ENCODE results near the gene ZNF335.
"Not testable (repeated sequence)": the region's sequence is repeated elsewhere in the genome, so short reads cannot be mapped to it uniquely, and the experiment has no call there.

Gene ZNF335

DNA sequence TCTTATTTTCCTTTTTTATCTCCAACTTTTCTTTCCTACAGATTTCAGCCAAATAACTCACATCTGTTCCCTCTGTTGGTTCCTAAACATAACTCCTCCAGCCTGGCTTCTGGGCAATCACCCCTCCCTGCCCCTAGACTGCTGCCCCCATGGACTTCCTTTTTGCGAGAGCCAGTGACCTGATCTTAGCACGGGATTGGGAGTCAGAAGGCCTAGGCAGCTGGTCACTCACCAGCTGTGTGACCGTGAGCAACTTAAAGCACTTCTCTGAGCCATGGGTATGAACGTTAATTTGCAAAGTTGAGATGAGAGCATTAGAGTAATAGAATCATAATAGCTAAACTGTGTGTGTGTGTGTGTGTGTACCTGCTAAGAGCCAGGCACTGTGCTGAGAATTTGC is 32.2 kb upstream of the ZNF335 start:
- no peak for DNase-seq (ENCODE audit: low read depth in 2 of 2)

DNA sequence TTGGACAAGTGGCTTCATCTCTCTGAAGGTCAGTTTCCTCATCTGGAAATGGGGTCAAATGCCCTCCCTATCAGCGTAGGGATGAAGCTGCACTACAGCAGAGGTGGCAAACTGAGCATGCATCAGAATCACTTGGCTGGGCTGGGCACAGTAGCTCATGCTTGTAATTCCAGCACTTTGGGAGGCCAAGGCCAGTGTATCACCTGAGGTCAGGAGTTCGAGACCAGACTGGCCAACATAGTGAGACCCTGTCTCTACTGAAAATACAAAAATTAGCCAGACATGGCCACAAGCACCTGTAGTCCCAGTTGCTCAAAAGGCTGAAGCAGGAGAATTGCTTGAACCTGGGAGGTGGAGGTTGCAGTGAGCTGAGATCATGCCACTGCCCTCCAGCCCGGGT is 30.0 kb upstream of the ZNF335 start:
- DNase-seq (ENCODE audit: low read depth in 2 of 2) = no peak

DNA sequence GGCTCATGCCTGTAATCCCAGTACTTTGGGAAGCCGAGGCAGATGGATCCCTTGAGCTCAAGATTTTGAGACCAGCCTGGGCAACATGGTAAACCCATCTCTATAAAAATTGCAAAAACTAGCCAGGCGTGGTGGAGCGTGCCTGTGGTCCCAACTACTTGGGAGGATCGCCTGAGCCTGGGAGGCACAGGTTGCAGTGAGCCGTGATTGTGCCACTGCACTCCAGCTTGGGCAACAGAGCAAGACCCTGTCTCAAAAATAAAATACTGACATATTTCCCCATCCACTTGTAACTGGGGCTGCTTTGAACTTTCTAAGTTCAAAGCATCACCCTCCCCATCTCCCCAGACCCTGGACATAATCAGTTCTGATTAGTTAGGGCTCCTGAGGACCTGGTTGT is 29.5 kb upstream of the ZNF335 start:
- no peak for DNase-seq (ENCODE audit: low read depth in 2 of 2)

DNA sequence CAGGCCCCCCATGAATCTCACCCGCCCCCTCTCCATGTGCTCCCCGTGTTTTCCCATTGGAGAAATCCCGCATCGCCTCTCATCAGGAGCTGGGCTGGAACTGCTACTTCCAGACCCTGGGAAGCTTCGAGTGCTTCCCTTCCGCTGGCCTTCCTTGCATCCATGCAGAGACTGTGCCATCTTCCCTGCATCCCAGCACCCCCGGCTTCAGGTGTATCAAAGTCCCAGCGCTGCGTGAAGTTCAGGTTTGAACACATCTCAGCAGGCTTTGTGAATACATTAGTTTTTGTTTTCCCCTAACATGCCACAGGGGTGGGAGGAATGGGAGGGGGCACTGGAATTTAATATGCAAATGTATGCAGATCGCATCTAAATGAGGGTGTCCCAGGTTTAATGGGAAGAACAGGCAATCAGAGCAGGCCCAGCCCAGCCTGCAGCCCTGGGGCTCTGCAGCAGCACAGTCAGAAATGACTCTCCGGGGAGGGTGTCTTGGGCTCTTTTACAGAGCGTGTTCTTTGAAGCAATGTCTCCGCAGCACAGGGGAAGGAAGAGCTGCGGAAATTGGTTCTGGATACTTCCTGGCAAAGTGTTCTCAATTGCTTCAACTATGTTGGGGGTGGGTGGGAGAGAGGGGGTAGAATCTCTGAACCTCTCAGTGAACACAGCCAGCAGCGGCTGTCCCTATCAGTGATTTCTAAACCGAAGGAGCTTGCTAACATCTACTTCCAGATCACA is 28.4 kb upstream of the ZNF335 start:
- no peak for DNase-seq (ENCODE audit: low read depth in 2 of 2)

DNA sequence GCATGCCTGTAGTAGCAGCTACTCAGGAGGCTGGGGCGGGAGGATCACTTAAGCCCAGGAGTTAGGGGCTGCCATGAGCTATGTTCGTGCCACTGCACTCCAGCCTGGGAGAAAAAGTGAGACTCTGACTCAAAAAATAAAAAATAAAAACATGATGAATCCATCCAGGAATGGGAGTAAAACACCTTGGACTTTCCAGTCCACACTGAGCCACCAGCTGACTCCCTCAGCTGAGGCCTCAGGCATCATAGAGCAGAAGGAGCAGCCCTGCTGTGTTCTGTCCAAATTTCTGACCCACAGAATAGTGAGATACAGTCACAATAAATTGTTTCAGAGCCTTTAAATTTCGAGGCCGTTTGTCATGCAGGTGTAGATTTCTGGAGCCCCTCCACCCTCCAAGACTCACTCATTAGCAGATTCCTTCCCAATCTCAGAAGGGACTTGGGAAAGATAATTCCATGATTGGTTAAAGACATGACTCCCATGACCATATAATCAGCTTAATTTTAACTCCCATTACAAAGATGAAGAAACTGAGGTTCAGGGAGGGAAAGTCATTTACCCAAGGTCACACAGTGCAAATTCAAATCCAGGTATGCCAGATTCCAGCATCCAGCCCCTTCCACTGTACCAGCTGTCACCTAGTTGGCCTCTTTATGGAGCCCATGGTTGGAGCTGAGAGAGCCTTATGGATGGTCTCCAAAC is 27.7 kb upstream of the ZNF335 start:
- DNase-seq (ENCODE audit: low read depth in 2 of 2) = no peak

DNA sequence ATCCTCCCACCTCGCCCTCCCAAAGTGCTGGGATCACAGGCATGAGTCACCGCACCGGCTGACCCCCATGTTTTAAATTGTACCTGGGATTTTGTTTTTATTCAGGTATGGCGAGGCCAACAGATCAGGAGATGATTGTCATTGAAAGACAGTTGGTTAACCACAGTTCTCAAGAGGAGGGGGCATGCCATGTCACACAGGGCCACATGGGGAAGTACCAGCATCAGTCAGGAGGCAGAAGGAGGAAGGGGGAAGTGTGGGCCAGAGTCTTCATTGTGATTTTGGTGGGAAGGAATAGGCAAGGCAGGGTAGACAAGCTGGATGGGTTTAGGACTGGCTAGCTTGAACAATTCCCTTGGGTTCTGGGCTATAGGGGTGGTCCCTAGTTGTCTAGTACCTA is 26.8 kb upstream of the ZNF335 start:
- DNase-seq (ENCODE audit: low read depth in 2 of 2) = no peak

DNA sequence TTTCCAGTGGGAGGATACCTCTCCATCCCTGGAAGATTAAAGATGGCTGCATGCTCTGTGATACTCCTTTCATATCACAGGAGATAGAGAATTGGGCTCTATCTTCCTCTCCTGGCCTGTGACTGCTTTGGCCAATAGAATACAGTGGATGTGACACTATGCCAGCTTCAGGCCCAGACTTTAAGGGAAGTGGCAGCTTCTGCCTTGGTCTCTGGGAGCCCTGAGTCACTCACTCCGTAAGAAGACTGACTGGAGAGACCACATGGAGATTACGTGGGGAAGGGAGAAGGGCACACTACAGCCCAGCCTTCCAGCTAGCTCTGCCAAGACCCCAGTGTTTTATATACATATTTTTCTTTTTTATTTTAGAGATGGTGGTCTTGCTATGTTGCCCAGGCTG is 26.3 kb upstream of the ZNF335 start:
- no peak for DNase-seq (ENCODE audit: low read depth in 2 of 2)

DNA sequence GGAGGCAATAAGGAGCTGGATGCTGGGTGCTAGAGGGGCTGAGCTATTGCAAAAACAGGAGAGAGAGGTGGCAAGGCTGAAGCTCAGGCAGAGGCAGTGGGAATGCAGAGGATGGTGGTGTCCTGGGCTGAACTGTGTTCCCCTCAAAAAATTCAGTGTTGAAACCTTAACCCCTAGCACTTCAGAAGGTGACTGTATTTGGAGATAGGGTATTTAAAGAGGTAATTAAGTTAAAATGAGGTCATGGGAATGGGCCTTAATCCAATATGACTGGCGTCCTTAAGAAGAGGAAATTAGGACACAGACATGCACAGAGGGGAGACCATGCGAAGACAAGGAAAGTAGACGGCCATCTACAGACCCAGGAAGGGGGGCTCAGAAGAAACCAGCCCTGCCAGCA is 25.2 kb upstream of the ZNF335 start:
- no peak for DNase-seq (ENCODE audit: low read depth in 2 of 2)

DNA sequence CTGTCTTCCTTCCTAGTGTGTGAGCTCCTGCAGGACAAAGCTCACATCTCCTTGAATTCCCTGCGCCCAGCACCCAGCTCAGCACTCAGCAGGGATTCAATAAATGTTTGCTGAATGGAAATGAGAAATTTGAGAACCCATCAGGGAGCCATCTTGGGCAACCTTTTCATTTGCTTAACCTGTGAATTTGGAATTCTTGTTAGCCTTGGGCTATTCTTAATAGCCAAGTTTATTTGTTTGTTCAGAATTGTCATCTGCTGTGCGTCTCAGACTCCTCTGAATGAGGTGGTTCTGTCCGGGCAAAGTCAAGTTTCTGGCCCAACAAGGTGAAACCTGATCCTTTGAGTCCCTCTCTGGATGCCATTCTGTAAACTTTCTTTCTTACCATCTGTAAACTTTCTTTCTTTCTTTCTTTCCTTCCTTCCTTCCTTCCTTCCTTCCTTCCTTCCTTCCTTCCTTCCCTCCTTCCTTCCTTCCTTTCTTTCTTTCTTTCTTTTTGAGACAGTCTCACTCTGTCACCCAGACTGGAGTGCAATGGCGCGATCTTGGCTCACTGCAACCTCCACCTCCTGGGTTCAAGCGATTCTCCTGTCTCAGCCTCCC is 23.6 kb upstream of the ZNF335 start:
- not testable (repeated sequence) for DNase-seq (ENCODE audit: low read depth in 2 of 2)

DNA sequence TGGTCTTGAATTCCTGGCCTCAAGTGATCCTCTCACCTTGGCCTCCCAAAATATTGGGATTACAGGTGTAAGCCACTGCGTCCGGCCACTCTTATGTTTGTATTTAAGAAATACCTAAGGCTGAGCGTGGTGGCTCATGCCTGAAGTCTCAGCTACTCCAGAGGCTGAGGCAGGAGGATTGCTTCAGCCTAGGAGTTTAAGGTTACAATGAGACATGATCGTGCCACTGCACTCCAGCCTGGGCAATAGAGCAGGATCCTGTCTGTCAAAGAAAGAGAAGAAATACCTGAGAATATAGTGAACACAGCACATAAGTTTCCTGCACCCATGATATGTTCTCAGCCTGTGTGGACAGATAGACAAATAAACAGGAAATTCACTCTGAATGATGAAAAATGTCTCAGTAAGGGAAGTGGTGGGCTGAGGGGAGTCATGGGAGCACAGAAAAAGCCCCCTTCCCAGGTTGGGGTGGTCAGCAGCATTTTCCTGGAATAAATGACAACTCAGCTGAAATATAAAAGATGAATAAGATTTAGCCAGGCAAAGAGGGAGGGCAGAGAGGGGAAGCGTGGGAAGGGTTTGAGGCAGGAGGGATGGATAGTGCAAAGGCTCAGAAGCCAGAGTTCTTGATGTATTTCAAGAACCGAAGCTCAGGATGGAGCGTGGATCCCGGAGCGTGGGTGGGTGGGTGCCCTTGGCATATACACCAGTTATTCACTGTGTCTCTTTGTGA is 22.9 kb upstream of the ZNF335 start:
- no peak for DNase-seq (ENCODE audit: low read depth in 2 of 2)

DNA sequence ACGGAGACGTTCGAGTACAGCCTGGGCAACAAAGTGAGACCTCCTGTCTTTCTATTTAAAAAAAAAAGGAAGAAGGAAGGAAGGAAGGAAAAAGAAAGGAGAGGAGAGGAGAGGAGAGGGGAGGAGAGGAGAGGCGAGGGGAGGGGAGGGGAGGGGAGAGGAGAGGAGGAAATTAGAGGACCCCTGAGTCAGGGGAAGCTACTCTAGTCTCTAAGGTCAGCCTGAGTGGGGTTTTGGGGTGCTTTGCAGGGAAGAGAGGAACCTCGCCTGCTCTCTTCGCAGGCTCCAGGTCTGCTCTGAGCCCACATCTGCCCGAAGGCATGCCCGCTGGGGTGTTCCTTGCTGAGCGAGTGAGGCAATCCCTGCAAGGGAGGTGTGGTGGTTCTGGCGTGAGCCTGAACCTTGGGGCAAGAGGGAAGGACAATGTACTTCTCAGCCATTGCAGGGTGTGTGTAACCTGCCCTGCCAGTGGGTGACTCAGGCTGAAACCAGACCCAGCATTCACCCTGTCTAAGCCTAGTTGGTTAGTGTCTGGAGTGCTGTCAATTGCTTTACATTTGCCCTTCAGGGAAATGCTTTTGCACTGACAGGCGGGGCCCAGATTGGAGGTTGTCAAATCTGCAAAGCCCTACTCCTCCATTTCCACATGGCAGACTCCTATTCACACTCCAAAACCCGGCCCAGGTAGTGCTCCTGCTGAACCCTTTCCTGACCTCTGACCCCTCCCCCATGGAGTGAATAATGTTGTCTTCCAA is 21.4 kb upstream of the ZNF335 start:
- DNase-seq (ENCODE audit: low read depth in 2 of 2) = no peak

DNA sequence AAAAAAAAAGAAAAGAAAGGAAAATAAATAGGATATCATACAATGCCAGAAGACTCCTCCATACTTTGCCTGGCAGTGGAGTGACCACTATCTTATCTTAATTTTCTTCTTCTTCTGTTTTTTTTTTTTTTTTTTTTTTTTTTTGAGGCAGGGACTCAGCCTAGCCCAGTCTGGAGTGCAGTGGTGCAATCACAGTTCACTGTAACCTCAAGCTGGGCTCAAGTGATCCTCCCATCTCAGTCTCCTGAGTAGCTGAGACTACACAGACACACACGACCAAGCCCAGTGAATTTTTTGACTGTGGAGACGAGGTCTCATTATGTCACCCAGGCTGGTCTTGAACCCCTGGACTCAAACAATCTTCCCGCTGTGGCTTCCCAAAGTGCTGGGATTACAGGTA is 19.6 kb upstream of the ZNF335 start:
- no peak for DNase-seq (ENCODE audit: low read depth in 2 of 2)

DNA sequence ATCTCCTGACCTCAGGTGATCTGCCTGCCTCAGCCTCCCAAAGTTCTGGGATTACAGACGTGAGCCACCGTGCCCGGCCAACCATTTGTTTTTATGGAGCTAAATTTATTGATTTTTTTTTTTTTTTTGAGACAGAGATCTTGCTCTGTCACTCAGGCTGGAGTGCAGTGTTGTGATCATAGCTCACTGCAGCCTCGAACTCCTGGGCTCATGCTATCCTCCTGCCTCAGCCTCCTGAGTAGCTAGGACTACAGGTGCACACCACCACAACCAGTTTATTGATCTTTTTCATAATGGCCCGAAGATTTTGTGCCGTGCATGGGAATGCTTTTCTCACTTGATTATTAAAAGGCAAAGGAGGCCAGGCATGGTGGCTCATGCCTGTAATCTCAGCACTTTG is 16.8 kb upstream of the ZNF335 start:
- not testable (repeated sequence) for DNase-seq (ENCODE audit: low read depth in 2 of 2)

DNA sequence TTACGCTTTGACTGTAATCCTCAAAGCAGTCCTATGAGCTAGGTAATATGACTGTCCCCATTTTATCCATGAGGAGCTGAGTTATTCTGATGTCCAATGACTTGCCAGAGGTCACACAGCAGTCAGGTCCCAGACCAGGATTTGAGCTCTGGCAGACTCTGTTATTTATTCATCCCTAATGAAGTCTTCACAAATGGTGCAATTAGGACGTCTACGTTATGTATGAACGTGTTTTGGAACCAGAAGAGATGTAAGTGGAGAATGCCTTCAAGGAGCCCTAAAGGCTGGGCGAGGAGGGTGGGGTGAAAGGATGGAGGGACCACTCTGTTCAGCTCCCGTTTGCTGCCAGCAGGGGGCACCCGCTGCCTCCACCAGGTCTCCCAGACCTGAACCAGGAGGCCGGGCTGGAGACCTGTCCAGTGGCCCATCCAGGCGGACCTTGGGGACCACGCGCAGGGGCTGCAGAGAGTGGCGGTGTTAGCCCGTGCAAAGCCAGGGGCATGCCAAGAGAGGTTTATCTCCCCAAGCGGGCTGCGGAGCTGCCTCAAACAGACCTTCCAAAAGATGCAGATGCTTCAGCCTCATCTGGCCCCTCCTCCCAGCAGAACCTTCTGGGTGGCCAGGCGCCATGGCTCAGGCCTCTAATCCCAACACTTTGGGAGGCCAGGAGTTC is 15.2 kb upstream of the ZNF335 start:
- peak; percentile 38 to 45 for DNase-seq (ENCODE audit: low read depth in 2 of 2)

DNA sequence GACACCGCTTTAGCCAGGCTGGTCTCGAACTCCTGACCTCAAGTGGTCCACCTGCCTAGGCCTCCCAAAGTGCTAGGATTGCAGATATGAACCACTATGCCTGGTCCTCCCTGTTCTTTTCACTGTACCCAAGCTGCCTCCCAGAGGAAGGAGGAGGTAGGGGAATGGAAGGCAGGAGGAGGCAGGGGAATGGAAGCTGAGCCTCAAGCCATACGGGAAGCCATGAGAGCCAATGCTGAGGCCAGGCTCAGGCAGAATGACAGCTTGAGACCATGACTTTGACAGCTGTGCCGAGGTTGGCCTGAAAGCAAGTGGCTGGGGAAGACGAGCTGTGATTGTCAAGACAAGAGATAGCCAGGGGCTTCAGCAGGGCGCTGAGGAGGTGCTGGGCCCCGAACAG is 13.6 kb upstream of the ZNF335 start:
- no peak for DNase-seq (ENCODE audit: low read depth in 2 of 2)

DNA sequence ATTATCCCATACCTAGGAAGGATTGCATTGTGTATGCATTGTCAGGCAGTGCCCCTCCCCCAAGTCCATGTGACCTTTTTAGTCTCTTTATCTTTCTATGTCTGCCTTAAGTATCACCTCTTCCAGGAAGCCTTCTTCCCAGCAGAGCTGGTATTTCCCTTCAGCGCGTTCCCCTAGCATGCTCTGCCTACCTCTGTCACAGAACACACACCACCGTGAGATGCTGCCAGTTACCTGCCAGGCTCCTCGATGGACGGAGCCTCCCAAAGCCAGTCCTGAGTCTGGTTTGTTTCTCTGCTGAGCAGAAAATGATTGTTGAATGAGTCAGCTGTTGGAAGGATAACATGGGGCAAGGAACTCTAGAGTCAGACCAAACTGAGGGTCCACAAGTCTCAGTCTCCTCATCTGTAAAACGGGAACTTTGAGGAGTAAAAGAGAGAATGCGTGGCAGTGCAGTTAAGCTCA is 11.3 kb upstream of the ZNF335 start:
- DNase-seq (ENCODE audit: low read depth in 2 of 2) = no peak

DNA sequence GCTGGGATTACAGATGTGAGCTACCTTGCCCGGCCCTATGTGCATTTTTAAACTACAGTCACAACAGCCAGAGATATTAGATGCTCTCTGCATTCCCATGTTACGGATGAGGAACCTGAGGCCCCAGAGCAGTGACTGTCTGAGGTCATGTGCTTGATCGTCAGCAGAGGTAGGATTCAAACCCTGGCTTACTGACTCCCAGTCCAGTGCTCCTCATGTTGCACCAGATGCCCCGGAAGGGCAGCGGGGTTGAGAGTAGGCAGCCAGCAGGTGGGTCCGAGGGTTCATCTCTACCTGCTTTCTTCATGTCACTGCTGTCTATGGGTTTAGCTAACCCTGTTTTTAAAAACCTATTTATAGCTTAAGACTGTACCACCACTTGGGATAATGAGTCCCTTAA is 9.3 kb upstream of the ZNF335 start:
- DNase-seq (ENCODE audit: low read depth in 2 of 2) = no peak

DNA sequence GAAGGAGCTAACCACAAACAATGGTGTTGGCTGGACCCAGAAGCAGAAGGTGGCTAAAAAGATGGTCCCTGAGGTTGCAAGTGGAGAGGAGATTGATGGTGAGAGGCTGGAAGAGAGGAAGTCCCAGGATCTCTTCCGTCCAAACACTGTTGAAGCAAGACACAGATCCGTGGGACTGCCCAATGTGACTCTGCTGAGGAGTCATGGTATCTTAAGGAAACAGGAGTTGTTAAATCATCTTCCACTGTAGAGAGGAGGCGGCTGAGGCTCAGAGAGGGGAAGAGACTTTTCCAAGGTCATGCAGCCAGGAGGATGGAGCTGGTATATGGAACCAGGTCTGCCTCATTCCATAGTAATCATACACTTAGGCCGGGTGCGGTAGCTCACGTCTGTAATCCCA is 4.1 kb upstream of the ZNF335 start:
- no peak for DNase-seq (ENCODE audit: low read depth in 2 of 2)

DNA sequence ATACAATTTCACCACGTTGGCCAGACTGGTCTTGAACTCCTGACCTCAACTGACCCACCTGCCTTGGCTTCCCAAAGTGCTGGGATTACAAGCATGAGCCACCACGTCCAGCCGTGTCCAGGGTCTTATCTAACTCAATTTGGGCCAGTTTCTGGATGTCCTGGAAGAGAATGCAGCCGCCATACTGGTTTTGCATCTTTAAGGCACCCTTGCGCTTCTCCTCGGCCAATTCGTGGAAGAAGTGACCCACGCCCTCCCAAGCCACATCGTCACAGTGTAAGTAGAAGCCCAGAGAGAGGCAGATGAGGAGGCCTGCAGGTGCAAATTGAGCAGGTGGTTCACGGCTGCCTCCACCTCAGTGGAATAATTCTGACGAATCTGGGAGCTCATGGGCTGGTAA is 3.7 kb upstream of the ZNF335 start:
- DNase-seq (ENCODE audit: low read depth in 2 of 2) = no peak

DNA sequence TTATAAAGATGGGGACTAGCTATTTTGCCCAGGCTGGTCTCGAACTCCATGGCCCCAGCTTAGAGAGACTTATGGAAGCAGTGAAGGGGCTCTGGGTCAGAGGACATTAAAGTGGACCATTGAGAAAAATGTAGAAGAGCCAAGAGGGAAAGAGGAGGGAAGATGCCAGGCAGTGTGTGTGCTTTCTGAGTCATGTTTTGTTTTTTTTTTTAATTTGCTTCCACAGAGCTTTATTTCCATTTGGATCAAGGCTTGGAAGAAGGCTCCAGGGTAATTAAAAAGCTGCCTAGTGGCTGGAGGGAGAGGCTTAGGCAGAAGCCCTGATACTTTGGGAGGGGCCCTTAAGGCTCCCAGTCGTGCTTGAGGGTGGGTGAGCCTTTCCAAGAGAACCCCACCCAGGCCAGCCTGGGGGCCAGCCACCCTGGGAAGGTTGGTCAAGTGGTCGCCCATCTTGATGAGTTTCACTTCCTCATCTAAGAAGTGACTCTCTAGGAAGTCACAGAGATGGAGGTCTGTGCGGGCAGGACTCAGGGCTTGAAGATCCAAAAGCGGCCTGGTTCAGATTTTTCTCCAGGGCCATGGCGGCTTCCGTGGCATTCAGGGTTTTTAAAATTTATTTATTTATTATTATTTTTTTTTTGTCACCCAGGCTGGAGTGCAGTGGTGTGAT is 3.0 kb upstream of the ZNF335 start:
- DNase-seq (ENCODE audit: low read depth in 2 of 2) = no peak

Data from stimulated activated CD8-positive, alpha-beta memory T cell treated with anti-CD3 and anti-CD28 coated beads, Interleukin-15, amount 100 ng/mL, for 4 hours (primary cell).